ENCODE results near the gene TMEM156.

Gene TMEM156

GRCh38 chr4:38979511-38980230, 52.5 kb downstream of the TMEM156 start:
- TF ChIP-seq CTCF (IDR thresholded peaks at IDR 0.05; ENCODE audit: low read depth, low read length, missing control alignments): no peak
- H3K4me3 ChIP-seq (replicated peaks; ENCODE audit: low read depth, low read length): no peak overlapping the region

GRCh38 chr4:38979081-38979480, 53.1 kb downstream of the TMEM156 start:
- DNase-seq (ENCODE audit: extremely low read depth, low read depth): no peak
- TF ChIP-seq CTCF (IDR thresholded peaks at IDR 0.05; ENCODE audit: low read depth, low read length, missing control alignments): no peak
- no peak overlapping the region for H3K4me3 ChIP-seq (replicated peaks; ENCODE audit: low read depth, low read length)

More at GRCh38 chr4:38979511-38980230, 52.5 kb downstream of the TMEM156 start:
- DNase-seq (ENCODE audit: extremely low read depth, low read depth): no peak

- no peak for DNase-seq (ENCODE audit: extremely low read depth, low read depth)
- TF ChIP-seq CTCF (IDR thresholded peaks at IDR 0.05; ENCODE audit: low read depth, low read length, missing control alignments): no peak
Measured at GRCh38 chr4:38976308-38976707, 55.9 kb downstream of the TMEM156 start.

GRCh38 chr4:38968668-38969067, 63.5 kb downstream of the TMEM156 start:
- H3K4me3 ChIP-seq (replicated peaks; ENCODE audit: low read depth, low read length): no peak overlapping the region
- TF ChIP-seq CTCF (IDR thresholded peaks at IDR 0.05; ENCODE audit: low read depth, low read length, missing control alignments): no peak
- no peak for DNase-seq (ENCODE audit: extremely low read depth, low read depth)

More at GRCh38 chr4:38976308-38976707, 55.9 kb downstream of the TMEM156 start:
- no peak overlapping the region for H3K4me3 ChIP-seq (replicated peaks; ENCODE audit: low read depth, low read length)

GRCh38 chr4:38967260-38968095, 64.7 kb downstream of the TMEM156 start:
- no peak overlapping the region for H3K4me3 ChIP-seq (replicated peaks; ENCODE audit: low read depth, low read length)
- peak; percentile 63 for DNase-seq (ENCODE audit: extremely low read depth, low read depth)
- no peak for TF ChIP-seq CTCF (IDR thresholded peaks at IDR 0.05; ENCODE audit: low read depth, low read length, missing control alignments)

GRCh38 chr4:38965866-38966265, 66.3 kb downstream of the TMEM156 start:
- H3K4me3 ChIP-seq (replicated peaks; ENCODE audit: low read depth, low read length): no peak overlapping the region
- DNase-seq (ENCODE audit: extremely low read depth, low read depth): no peak
- no peak for TF ChIP-seq CTCF (IDR thresholded peaks at IDR 0.05; ENCODE audit: low read depth, low read length, missing control alignments)
